Activated T-cell treated with anti-CD3 and anti-CD28 coated beads, Interleukin-2, amount 50 U/mL, for 24 hours (primary cell): ENCODE results near the gene ITK.

Experiments used
- DNase-seq: peaks from one replicate; pipeline ENCODE4 v3.0.0-alpha.2; 2020
- H3K27ac Mint-ChIP-seq: 2 replicates; pipeline ENCODE4 v1.8.0; 2020; ENCODE audit warnings: mild to moderate bottlenecking, mixed read lengths
- H3K27me3 Mint-ChIP-seq: 2 replicates; pipeline ENCODE4 v1.8.0; 2020; ENCODE audit warnings: mixed read lengths
- H3K36me3 Mint-ChIP-seq: 2 replicates; pipeline ENCODE4 v1.8.0; 2020; ENCODE audit warnings: low read depth, mixed read lengths
- H3K4me1 Mint-ChIP-seq: 2 replicates; pipeline ENCODE4 v1.8.0; 2020; ENCODE audit warnings: low read depth, mixed read lengths
- H3K4me3 Mint-ChIP-seq: 2 replicates; pipeline ENCODE4 v1.8.0; 2020; ENCODE audit warnings: mild to moderate bottlenecking, moderate library complexity, mixed read lengths
- H3K9me3 Mint-ChIP-seq: 2 replicates; pipeline ENCODE4 v1.8.0; 2020; ENCODE audit warnings: mixed read lengths

ITK gene

GRCh38 chr5:157213527-157214243 lies 33.0 kb downstream of the ITK start:
- H3K27me3 Mint-ChIP-seq: no peaks in the 10 kb centered on the region
- H3K36me3 Mint-ChIP-seq: peaks cover 98% of the 10 kb centered on the region
- H3K4me3 Mint-ChIP-seq: peak overlapping the region; percentile 15
- DNase-seq: no peak
- peaks cover 98% of the 10 kb centered on the region for H3K4me1 Mint-ChIP-seq
- H3K9me3 Mint-ChIP-seq: peaks cover 5% of the 10 kb centered on the region
- peak overlapping the region; percentile 99 for H3K27ac Mint-ChIP-seq

GRCh38 chr5:157214415-157214814 lies 33.8 kb downstream of the ITK start:
- Mint-ChIP-seq H3K9me3 (peaks cover 5% of the 10 kb centered on the region), H3K4me3 (peak overlapping the region; percentile 64), H3K27ac (peak overlapping the region; percentile 99), H3K27me3 (no peaks in the 10 kb centered on the region), H3K4me1 (peaks cover 98% of the 10 kb centered on the region), H3K36me3 (peaks cover 98% of the 10 kb centered on the region)
- DNase-seq: no peak

- Mint-ChIP-seq H3K36me3 (peaks cover 98% of the 10 kb centered on the region), H3K27me3 (no peaks in the 10 kb centered on the region), H3K27ac (peak overlapping the region; percentile 99), H3K9me3 (peaks cover 5% of the 10 kb centered on the region), H3K4me3 (peak overlapping the region; percentile 64), H3K4me1 (peaks cover 98% of the 10 kb centered on the region)
- DNase-seq: no peak
Observed at GRCh38 chr5:157214861-157215513, 34.3 kb downstream of the ITK start.

GRCh38 chr5:157215514-157216167 lies 35.0 kb downstream of the ITK start:
- peaks cover 100% of the 10 kb centered on the region for H3K36me3 Mint-ChIP-seq
- no peak for DNase-seq
- H3K27ac Mint-ChIP-seq: peak overlapping the region; percentile 99
- no peaks in the 10 kb centered on the region for H3K27me3 Mint-ChIP-seq
- peak overlapping the region; percentile 64 for H3K4me3 Mint-ChIP-seq
- peaks cover 5% of the 10 kb centered on the region for H3K9me3 Mint-ChIP-seq
- H3K4me1 Mint-ChIP-seq: peaks cover 100% of the 10 kb centered on the region

- Mint-ChIP-seq H3K4me3 (peak overlapping the region; percentile 64), H3K4me1 (peaks cover 97% of the 10 kb centered on the region), H3K27ac (peak overlapping the region; percentile 99), H3K27me3 (no peaks in the 10 kb centered on the region), H3K36me3 (peaks cover 99% of the 10 kb centered on the region), H3K9me3 (peaks cover 5% of the 10 kb centered on the region)
- no peak for DNase-seq
Observed at GRCh38 chr5:157216391-157217142, 35.9 kb downstream of the ITK start.

GRCh38 chr5:157217289-157218024 lies 36.8 kb downstream of the ITK start:
- peak overlapping the region; percentile 99 for H3K27ac Mint-ChIP-seq
- no peaks in the 10 kb centered on the region for H3K27me3 Mint-ChIP-seq
- DNase-seq: peak; percentile 75
- peaks cover 98% of the 10 kb centered on the region for H3K36me3 Mint-ChIP-seq
- peaks cover 97% of the 10 kb centered on the region for H3K4me1 Mint-ChIP-seq
- H3K4me3 Mint-ChIP-seq: peak overlapping the region; percentile 50
- H3K9me3 Mint-ChIP-seq: peaks cover 5% of the 10 kb centered on the region

GRCh38 chr5:157219491-157220271 lies 39.0 kb downstream of the ITK start:
- DNase-seq: peak; percentile 69
- Mint-ChIP-seq H3K36me3 (peaks cover 95% of the 10 kb centered on the region), H3K9me3 (peaks cover 1% of the 10 kb centered on the region), H3K27ac (peak overlapping the region; percentile 99), H3K4me3 (peak overlapping the region; percentile 65), H3K4me1 (peaks cover 92% of the 10 kb centered on the region), H3K27me3 (no peaks in the 10 kb centered on the region)

- no peaks in the 10 kb centered on the region for H3K27me3 Mint-ChIP-seq
- H3K36me3 Mint-ChIP-seq: peaks cover 95% of the 10 kb centered on the region
- peak overlapping the region; percentile 99 for H3K27ac Mint-ChIP-seq
- peak overlapping the region; percentile 77 for H3K4me3 Mint-ChIP-seq
- peaks cover 92% of the 10 kb centered on the region for H3K4me1 Mint-ChIP-seq
- DNase-seq: no peak
- H3K9me3 Mint-ChIP-seq: peaks cover 5% of the 10 kb centered on the region
Observed at GRCh38 chr5:157221959-157222358, 41.3 kb downstream of the ITK start.

- no peaks in the 10 kb centered on the region for H3K27me3 Mint-ChIP-seq
- peaks cover 91% of the 10 kb centered on the region for H3K4me1 Mint-ChIP-seq
- DNase-seq: peak; percentile 79
- H3K4me3 Mint-ChIP-seq: peak overlapping the region; percentile 77
- H3K27ac Mint-ChIP-seq: peak overlapping the region; percentile 99
- H3K36me3 Mint-ChIP-seq: peaks cover 95% of the 10 kb centered on the region
- peaks cover 5% of the 10 kb centered on the region for H3K9me3 Mint-ChIP-seq
Observed at GRCh38 chr5:157222506-157223230, 42.0 kb downstream of the ITK start.

- Mint-ChIP-seq H3K36me3 (peaks cover 96% of the 10 kb centered on the region), H3K4me1 (peaks cover 85% of the 10 kb centered on the region), H3K9me3 (peaks cover 3% of the 10 kb centered on the region), H3K27ac (peak overlapping the region; percentile 96), H3K27me3 (no peaks in the 10 kb centered on the region), H3K4me3 (peak overlapping the region; percentile 77)
- no peak for DNase-seq
Observed at GRCh38 chr5:157225469-157226422, 45.1 kb downstream of the ITK start.

GRCh38 chr5:157230610-157231009 lies 50.0 kb downstream of the ITK start:
- no peak overlapping the region for H3K4me3 Mint-ChIP-seq
- peaks cover 3% of the 10 kb centered on the region for H3K9me3 Mint-ChIP-seq
- no peak for DNase-seq
- H3K27ac Mint-ChIP-seq: peak overlapping the region; percentile 87
- peaks cover 97% of the 10 kb centered on the region for H3K36me3 Mint-ChIP-seq
- peaks cover 85% of the 10 kb centered on the region for H3K4me1 Mint-ChIP-seq
- no peaks in the 10 kb centered on the region for H3K27me3 Mint-ChIP-seq

- peaks cover 81% of the 10 kb centered on the region for H3K4me1 Mint-ChIP-seq
- DNase-seq: no peak
- peaks cover 97% of the 10 kb centered on the region for H3K36me3 Mint-ChIP-seq
- H3K4me3 Mint-ChIP-seq: peak overlapping the region; percentile 27
- no peaks in the 10 kb centered on the region for H3K9me3 Mint-ChIP-seq
- peak overlapping the region; percentile 89 for H3K27ac Mint-ChIP-seq
- H3K27me3 Mint-ChIP-seq: no peaks in the 10 kb centered on the region
Observed at GRCh38 chr5:157232706-157233105, 52.1 kb downstream of the ITK start.
